ENCODE data around the gene PHLDB3.

Gene PHLDB3

DNA sequence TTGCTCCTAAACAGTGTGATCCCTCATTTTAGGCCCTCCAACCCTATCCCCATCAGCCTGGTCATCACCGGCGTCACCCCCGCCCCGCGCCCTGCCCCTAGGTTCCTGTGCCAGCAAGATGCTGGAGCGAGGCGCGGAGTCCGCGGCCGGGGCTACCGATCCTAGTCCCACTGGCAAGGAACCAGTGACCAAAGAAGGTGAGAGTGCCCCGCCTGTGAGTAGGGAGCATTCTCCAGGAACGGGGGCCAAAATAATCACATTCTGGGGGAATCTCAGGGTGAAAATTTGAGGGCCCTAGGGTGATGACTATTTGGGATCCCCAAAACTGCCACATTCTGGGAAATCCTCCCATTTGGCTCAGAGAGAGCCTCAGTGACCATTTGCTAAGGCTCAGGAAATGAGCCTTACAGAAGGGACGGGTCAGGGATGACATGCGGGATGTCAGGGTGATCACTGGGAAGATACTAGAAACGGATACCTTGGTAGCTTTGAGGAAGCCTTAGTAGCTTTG lies 29.8 kb upstream of the PHLDB3 start:
- TF ChIP-seq, protein P1, sequence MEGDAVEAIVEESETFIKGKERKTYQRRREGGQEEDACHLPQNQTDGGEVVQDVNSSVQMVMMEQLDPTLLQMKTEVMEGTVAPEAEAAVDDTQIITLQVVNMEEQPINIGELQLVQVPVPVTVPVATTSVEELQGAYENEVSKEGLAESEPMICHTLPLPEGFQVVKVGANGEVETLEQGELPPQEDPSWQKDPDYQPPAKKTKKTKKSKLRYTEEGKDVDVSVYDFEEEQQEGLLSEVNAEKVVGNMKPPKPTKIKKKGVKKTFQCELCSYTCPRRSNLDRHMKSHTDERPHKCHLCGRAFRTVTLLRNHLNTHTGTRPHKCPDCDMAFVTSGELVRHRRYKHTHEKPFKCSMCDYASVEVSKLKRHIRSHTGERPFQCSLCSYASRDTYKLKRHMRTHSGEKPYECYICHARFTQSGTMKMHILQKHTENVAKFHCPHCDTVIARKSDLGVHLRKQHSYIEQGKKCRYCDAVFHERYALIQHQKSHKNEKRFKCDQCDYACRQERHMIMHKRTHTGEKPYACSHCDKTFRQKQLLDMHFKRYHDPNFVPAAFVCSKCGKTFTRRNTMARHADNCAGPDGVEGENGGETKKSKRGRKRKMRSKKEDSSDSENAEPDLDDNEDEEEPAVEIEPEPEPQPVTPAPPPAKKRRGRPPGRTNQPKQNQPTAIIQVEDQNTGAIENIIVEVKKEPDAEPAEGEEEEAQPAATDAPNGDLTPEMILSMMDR (IDR thresholded peaks at IDR 0.05): no peak

DNA sequence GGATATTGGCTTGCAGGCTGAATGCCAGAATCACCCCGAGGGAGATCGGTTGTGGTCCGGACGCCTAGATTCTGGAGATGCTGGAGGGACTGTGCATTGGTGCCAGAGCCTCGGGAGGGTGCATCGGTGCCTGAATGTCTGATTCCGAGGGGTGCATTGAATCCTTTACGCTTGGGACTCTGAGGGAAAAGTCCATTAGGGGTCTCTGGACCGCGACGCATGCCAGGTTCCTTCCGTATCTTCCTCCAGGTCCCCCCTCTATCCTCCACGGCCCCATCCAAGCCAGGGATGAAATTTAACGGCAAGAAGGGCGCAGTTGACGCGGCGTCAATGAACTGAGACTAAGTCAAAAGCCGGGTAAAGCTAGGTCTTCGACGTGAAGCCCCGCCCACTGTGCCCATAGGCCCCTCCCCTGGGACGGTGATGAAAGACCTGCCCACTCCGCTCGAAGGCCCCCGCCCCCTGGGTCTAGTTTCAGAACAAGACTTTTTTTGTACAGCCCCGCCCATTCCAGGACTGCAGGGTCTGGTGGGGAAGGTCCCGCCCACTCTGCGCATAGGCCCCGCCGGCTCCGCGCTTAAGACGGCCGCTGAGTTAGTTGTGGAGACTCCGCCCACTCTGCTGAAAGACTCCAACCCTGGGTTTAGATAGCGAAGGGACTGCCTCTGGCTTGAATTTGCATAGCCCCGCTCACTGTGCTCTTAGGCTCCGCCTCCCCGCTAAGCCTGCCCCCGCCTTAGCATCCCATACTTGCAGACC lies 29.2 kb upstream of the PHLDB3 start:
- TF ChIP-seq, protein P1 (IDR thresholded peaks at IDR 0.05): no peak

DNA sequence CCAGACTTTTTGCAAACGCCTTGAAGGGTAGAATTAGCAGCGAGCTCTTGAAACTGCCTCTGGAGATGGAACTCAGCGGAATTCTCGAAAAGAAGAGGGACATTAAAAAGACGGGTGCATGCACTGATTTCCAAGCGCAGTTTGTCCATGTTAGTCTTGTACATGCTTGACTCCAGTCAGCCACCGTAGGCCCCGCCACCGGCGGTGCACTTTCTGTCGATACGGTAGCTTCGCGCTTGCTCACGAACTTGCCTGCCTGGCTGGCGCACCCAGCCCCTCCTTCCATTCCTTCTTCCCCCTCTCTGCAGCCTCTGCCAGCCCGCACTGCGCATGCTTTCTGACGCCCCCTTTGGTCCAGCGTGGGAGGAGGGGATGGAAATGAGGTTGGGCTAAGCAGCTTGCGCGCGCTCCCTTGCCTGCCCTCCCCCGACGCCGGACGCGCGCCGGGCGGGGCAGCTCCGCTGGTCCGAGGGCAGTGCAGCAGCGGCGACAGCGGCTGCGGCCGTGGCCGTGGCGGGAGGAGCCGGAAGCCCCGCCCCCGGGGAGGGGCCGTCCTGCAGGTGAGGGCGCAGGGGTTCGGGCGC lies 28.5 kb upstream of the PHLDB3 start, which contains the start of gene ZNF575:
Gene ZNF575 (plus strand): TSS at position 227 of the 584 bp plus-strand sequence. CDS start 1,235 bp downstream, outside the sequence.
- TF ChIP-seq, protein P1 (IDR thresholded peaks at IDR 0.05): no peak

DNA sequence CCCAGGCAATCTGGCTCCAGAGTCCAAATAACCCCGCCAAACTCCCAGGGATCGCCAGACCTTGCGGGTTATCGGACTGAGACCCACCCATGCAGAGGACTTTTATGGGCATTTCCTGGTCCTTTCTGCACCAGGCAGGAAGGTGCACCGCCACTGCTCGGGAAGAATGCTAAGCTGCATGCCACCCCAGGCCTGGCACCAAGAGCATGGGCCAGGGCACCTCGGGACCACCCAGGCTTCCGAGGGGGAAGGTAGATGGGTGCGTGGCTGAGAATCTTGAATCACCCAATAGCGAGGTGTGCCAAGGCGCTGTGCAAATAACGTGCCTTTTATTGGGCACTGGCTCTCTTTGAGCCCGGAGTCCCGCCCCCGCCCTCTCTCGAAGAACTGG lies 28.0 kb upstream of the PHLDB3 start:
- TF ChIP-seq, protein P1 (IDR thresholded peaks at IDR 0.05): no peak

DNA sequence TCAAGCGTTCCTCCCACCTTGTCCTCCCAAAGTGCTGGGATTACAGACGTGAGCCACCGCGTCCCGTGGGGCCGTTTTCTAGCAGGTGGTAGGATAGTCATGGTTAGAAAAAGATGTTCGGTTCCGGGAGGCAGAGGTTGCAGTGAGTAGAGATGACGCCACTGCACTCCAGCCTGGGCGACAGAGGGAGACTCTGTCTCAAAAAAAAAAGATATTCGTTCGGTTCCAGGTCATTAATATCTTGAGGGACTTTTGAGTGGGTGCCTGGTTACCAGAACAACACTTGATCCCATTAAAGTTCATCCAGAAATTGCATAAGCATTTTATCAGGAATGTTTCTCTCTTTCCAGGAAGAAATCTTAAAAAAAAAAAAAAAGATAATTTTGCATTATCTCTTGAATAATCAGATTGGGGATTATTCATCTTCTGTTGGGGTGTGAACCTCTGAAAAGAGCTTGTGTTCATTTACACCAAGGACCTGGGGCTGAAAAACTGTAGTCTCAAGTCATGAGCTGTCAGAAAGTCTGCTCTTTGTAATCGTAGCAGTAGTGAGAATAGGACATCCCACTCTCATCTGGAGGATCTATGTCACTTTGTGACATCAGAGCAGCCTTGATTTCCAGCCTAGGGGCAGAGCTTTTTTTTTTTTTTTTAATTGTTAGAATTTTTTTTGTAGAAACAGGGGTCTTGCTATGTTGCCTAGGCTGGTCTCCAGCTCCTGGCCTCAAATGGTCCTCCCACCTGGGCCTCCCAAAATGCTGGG lies 23.5 kb upstream of the PHLDB3 start:
- TF ChIP-seq, protein P1 (IDR thresholded peaks at IDR 0.05): no peak

DNA sequence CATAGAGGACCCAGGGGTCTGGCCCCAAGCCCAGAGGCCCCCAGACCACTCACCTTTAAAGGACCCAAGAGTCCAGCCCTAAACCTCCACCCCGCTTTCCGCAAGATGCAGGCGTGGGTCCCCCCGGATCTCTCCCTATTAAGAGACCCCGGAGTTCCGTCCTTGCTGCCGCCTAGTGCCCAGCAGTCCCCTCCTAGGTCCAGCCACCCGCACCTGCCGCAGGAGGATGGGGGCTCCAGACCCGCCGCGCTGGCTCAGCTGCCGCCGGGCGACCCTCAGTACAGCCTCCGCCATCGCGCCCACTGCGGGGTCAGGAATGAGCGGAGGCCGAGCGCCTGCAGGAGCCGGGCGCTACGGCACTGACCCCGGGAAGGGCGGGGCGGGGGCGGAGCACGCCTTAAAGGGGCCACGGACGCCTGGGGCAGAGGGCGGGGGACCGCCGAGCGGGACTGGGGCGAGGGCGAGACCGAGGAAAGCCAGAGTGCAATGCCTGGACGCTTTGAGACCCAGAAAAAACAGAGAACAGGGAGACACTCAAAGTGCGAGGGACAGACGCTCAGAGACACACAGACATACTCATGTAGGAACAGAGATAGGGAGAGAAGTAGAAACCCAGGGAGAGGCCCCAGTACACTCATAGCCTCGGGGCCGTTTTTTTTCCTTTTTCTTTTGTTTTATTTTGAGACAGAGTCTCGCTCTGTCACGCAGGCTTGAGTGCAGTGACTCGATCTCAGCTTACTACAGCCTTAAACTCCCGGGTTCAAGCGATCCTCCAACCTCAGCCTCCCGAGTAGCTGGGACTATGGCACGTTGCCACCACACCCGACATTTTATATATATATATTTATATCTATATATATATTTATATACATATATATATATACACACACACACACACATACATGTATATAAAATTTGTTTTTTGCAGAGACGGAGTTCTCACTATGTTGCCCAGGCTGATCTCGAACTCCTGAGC lies 22.6 kb upstream of the PHLDB3 start, which contains the start of gene ETHE1:
Gene ETHE1 (minus strand): TSS at position 318 of the 976 bp plus-strand sequence. CDS start 24 bp downstream, at position 294.
- TF ChIP-seq, protein P1 (IDR thresholded peaks at IDR 0.05): no peak

Data from LNCAP (cell line).